HepG2 (cell line): ENCODE results near the gene ANKS3. TPM values are rescaled to one million over a fixed set of nuclear protein-coding genes. Genes with fewer than 3 reads are reported as not detected.

Experiments used
- ATAC-seq: fragments of 200-7000 bp; cut with Tn5 transposase; 3 replicates; pipeline ENCODE4 v1.9.1; 2020; ENCODE audit warnings: mild to moderate bottlenecking, moderate library complexity
- BruUV-seq: library from RNA; stranded (reverse); fragments of 400-500 nt; replicated peaks from 2 replicates; lab custom pipeline; 2021; lab: Mats Ljungman, UMichigan
- CTCF ChIA-PET: fragments of 300-600 bp; formaldehyde crosslinking; extraction: SDS; loops from one replicate; lab custom pipeline; 2021; ENCODE audit warnings: low total read pairs, inconsistent platforms, low intra/inter-chr PET ratio; lab: Yijun Ruan, JAX
- POLR2A ChIA-PET: fragments of 350-600 bp; sonication (Branson Sonifier 250); formaldehyde crosslinking; loops from one replicate; lab custom pipeline; 2020; ENCODE audit warnings: antibody characterized with exemption, inconsistent platforms; lab: Yijun Ruan, JAX
- DNase-seq: peaks from one replicate; pipeline ENCODE4 v3.0.0-alpha.2; 2015; ENCODE audit warnings: low spot score
- FAIRE-seq: peaks from 3 replicates; lab custom pipeline; 2011; peaks lifted over from hg19 to GRCh38; lab: Jason Lieb, UNC
- H2AFZ ChIP-seq: one replicate; pipeline ENCODE4 v1.6.1; 2011; ENCODE audit warnings: low read length, inconsistent platforms
- H3K27ac ChIP-seq: fragments of 300-600 bp; 3 replicates; pipeline ENCODE4 v1.8.0; 2011; ENCODE audit warnings: mixed run types, mild to moderate bottlenecking, mixed read lengths, low read length, inconsistent platforms; ENCODE audit not compliant: insufficient read depth; ENCODE audit errors: extremely low read length
- H3K27me3 ChIP-seq, 2 experiments: fragments of 200-600 bp in 1 of 2; 2 replicates in 1 of 2; 3 replicates in 1 of 2; pipeline versions ENCODE4 v1.6.0 to v1.8.0; 2011; ENCODE audit warnings: low read length in 2 of 2, mild to moderate bottlenecking in 2 of 2, moderate library complexity in 2 of 2, inconsistent platforms in 1 of 2; ENCODE audit not compliant: insufficient read depth in 2 of 2, control insufficient read depth in 1 of 2
- H3K36me3 ChIP-seq, 2 experiments: fragments of 200-600 bp in 1 of 2; replicated peaks in 1 of 2; 2 replicates in 1 of 2; 3 replicates in 1 of 2; pipeline versions ENCODE4 v1.5.1 to v1.8.0; 2011; ENCODE audit warnings: low read length in 2 of 2, inconsistent platforms in 1 of 2; ENCODE audit not compliant: insufficient read depth in 2 of 2, control insufficient read depth in 1 of 2
- H3K4me1 ChIP-seq: 2 replicates; pipeline ENCODE4 v1.5.1; 2012; ENCODE audit warnings: low read length, inconsistent platforms; ENCODE audit not compliant: insufficient read depth
- H3K4me2 ChIP-seq: 2 replicates; pipeline ENCODE4 v1.6.0; 2011; ENCODE audit warnings: low read depth, low read length, inconsistent platforms
- H3K4me3 ChIP-seq, 3 experiments: fragments of 200-600 bp in 1 of 3; sonication (generic), shearing (Covaris generic) in 1 of 3; replicated peaks in 1 of 3; 2 replicates each; pipeline ENCODE4 v1.5.1; 2011 to 2016; ENCODE audit warnings: low read length in 3 of 3, inconsistent platforms in 2 of 3, low read depth in 2 of 3, mild to moderate bottlenecking in 2 of 3, control low read depth in 1 of 3, mixed read lengths in 1 of 3; ENCODE audit not compliant: insufficient read depth in 1 of 3
- H3K79me2 ChIP-seq: one replicate; pipeline ENCODE4 v1.6.1; 2011; ENCODE audit warnings: low read length, inconsistent platforms; ENCODE audit not compliant: insufficient read depth
- H3K9ac ChIP-seq: 2 replicates; pipeline ENCODE4 v1.6.0; 2011; ENCODE audit warnings: mild to moderate bottlenecking, low read depth, low read length, inconsistent platforms; ENCODE audit not compliant: insufficient read depth
- H3K9me3 ChIP-seq: 2 replicates; pipeline ENCODE4 v1.5.1; 2012; ENCODE audit warnings: mild to moderate bottlenecking, low read length
- H4K20me1 ChIP-seq: 2 replicates; pipeline ENCODE4 v1.6.0; 2011; ENCODE audit warnings: inconsistent platforms, mild to moderate bottlenecking, low read length, moderate library complexity; ENCODE audit not compliant: insufficient read depth
- HOXD1 ChIP-seq: sonication (generic); formaldehyde crosslinking; IDR thresholded peaks from 2 replicates; pipeline ENCODE4 v1.5.0; 2020; ENCODE audit warnings: missing genetic modification reagents
- MED1 ChIP-seq: sonication (generic); formaldehyde crosslinking; IDR thresholded peaks from 2 replicates; pipeline ENCODE4 v1.4.0; 2020; ENCODE audit warnings: missing genetic modification reagents
- NFIC ChIP-seq: IDR thresholded peaks from 2 replicates; pipeline ENCODE4 v1.6.1; 2012; ENCODE audit warnings: mild to moderate bottlenecking, low read length, inconsistent platforms
- NFKB2 ChIP-seq: sonication (generic); formaldehyde crosslinking; IDR thresholded peaks from 2 replicates; pipeline ENCODE4 v1.4.0; 2020; ENCODE audit warnings: missing genetic modification reagents, borderline replicate concordance
- POLR2G ChIP-seq: fragments of 200-400 bp; formaldehyde crosslinking; IDR thresholded peaks from 2 replicates; pipeline ENCODE4 v1.6.1; 2018; ENCODE audit warnings: mild to moderate bottlenecking, low read depth, low read length, moderate library complexity
- SNRNP70 ChIP-seq: fragments of 200-400 bp; formaldehyde crosslinking; IDR thresholded peaks from 2 replicates; pipeline ENCODE4 v1.6.1; 2017; ENCODE audit warnings: mild to moderate bottlenecking, low read depth, low read length, moderate library complexity
- SRSF9 ChIP-seq: fragments of 200-400 bp; formaldehyde crosslinking; IDR thresholded peaks from 2 replicates; pipeline ENCODE4 v1.6.1; 2018; ENCODE audit warnings: borderline replicate concordance, mild to moderate bottlenecking, low read depth, low read length; ENCODE audit not compliant: insufficient read depth, poor library complexity, severe bottlenecking
- TBX2 ChIP-seq: sonication (generic); formaldehyde crosslinking; IDR thresholded peaks from 2 replicates; pipeline ENCODE4 v1.5.0; 2020; ENCODE audit warnings: missing genetic modification reagents, mild to moderate bottlenecking, borderline replicate concordance
- U2AF1 ChIP-seq: fragments of 200-400 bp; formaldehyde crosslinking; optimal IDR thresholded peaks from 2 replicates; pipeline ENCODE3; 2017; ENCODE audit warnings: mild to moderate bottlenecking, low read depth, low read length
- ZNF713 ChIP-seq: sonication (generic); formaldehyde crosslinking; IDR thresholded peaks from 2 replicates; pipeline ENCODE4 v1.4.0; 2020; ENCODE audit warnings: mild to moderate bottlenecking, missing genetic modification reagents
- WGBS: methylation state at CpG from one replicate; pipeline ENCODE4 v1.1.6; 2017; ENCODE audit warnings: low lambda C conversion rate; 5-methylcytosine and 5-hydroxymethylcytosine counted together
- in situ Hi-C: cut with HindIII; loops from 2 replicates; pipeline ENCODE4 v1.10.0; 2017; ENCODE audit warnings: low pct_unique_long_range_greater_than_20kb; ENCODE audit not compliant: extremely low pct_ligation_motif_present
- intact Hi-C: fragments of 100-400 bp; cut with micrococcal nuclease; formaldehyde crosslinking; loops from one replicate; pipeline ENCODE4 v1.10.0; 2022; ENCODE audit not compliant: unreplicated experiment
- polyA plus RNA-seq, 8 experiments: library from polyadenylated mRNA; depleted of rRNA in 3 of 8; stranded (reverse) in 7 of 8; unstranded in 1 of 8; fragments of >200 nt; fragmentation: Illumina TruSeq in 4 of 8; extraction: Trizol in 4 of 8; gene quantifications; 2 replicates each; pipeline versions ENCODE4 v1.2.1 to v1.2.3, GENCODE V29; 2011 to 2016; ENCODE audit warnings: low read depth in 4 of 8, missing spikeins in 1 of 8, mixed read lengths in 1 of 8; ENCODE audit not compliant: insufficient read depth in 1 of 8
- total RNA-seq, 5 experiments: library from RNA; depleted of rRNA; stranded (reverse); fragments of >200 nt; fragmentation: Illumina TruSeq; extraction: Trizol; gene quantifications; 2 replicates each; pipeline ENCODE4 v1.2.3, GENCODE V29; 2016; ENCODE audit warnings: low read depth in 1 of 5
- TF ChIP-seq, protein P1 (sequence below): sonication (generic); formaldehyde crosslinking; IDR thresholded peaks from 2 replicates; pipeline ENCODE4 v1.5.1; 2020; ENCODE audit warnings: missing genetic modification reagents, mild to moderate bottlenecking, borderline replicate concordance
- TF ChIP-seq, protein P2 (sequence below): sonication (generic); formaldehyde crosslinking; IDR thresholded peaks from 2 replicates; pipeline ENCODE4 v1.4.0; 2020; ENCODE audit warnings: missing genetic modification reagents
- TF ChIP-seq, protein P3 (sequence below): sonication (generic); formaldehyde crosslinking; IDR thresholded peaks from 2 replicates; pipeline ENCODE4 v1.4.0; 2020; ENCODE audit warnings: missing genetic modification reagents, mild to moderate bottlenecking, borderline replicate concordance
- TF ChIP-seq, protein P4 (sequence below): sonication (generic); formaldehyde crosslinking; IDR thresholded peaks from 2 replicates; pipeline ENCODE4 v1.9.0; 2022; ENCODE audit warnings: missing genetic modification reagents, mild to moderate bottlenecking, borderline replicate concordance

ANKS3 gene
- total and polyA plus RNA-seq, 2 of the 13 experiments (the other 11 are each of a cell fraction or from before 2014, with no cell fraction given): 11.4 to 15.9 TPM

DNA sequence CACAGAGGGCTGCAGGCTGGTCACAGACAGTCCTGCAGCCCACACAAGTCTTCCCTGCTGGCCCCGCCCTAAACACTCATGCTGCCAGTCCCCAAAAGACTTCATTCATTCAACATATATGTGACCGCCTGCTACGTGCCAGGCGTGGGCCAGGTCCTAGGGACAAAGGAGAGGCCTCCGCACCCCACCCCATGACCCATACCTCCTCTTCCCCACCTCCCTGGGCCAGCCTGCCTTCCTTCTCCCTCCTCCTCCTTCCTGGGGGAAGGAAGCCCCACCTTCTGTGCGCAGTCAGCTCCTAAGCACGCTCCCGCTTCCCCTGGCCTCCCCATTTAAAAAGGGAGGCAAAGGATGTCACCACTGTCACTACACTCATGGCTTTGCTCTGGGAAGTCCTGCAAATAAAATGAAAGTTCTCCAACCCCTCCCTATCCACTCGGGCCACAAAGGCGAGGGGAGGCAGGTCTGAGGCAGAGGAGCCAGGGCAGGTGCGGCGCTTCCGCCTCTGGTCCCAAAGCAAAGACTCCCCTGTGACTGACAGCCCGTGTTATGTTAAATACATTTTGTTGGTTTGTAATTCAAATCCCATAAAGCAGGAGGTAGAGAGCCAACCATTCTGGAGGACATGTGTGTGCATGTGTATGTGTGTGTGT, 9.3 kb upstream of the ANKS3 start:
- ATAC-seq (peak; percentile 20; the same call in 2 of the 3 replicates), DNase-seq (no peak), FAIRE-seq (no peak)
- Histone ChIP-seq H3K79me2 (no peaks in the 10 kb centered on the region), H3K27ac (no peak overlapping the region), H4K20me1 (no peaks in the 10 kb centered on the region), H3K4me3 (no peak overlapping the region; a peak in 2 of 6 replicates), H2AFZ (no peak overlapping the region), H3K4me1 (peaks cover 14% of the 10 kb centered on the region), H3K9ac (no peak overlapping the region), H3K4me2 (peak overlapping the region; percentile 45), H3K27me3 (no peaks in the 10 kb centered on the region), H3K36me3 (no peaks in the 10 kb centered on the region), H3K9me3 (no peaks in the 10 kb centered on the region)
- in situ Hi-C loops: no loop called here
- WGBS: 31% methylated on average over 13 of the region's 14 CpGs
- ChIA-PET CTCF (no interaction called here), POLR2A (no interaction called here)
- intact Hi-C loops: no loop called here
- no TSS peak for BruUV-seq
- TF ChIP-seq POLR2G: 0 out of 2 replicates have a peak, but pooled peaks have one; percentile 25
- TF ChIP-seq NFIC: no peak
- no peak for TF ChIP-seq ZNF713 (CRISPR knock-in tag)
- no peak for TF ChIP-seq SNRNP70
- no peak for TF ChIP-seq U2AF1
- TF ChIP-seq, protein P1, sequence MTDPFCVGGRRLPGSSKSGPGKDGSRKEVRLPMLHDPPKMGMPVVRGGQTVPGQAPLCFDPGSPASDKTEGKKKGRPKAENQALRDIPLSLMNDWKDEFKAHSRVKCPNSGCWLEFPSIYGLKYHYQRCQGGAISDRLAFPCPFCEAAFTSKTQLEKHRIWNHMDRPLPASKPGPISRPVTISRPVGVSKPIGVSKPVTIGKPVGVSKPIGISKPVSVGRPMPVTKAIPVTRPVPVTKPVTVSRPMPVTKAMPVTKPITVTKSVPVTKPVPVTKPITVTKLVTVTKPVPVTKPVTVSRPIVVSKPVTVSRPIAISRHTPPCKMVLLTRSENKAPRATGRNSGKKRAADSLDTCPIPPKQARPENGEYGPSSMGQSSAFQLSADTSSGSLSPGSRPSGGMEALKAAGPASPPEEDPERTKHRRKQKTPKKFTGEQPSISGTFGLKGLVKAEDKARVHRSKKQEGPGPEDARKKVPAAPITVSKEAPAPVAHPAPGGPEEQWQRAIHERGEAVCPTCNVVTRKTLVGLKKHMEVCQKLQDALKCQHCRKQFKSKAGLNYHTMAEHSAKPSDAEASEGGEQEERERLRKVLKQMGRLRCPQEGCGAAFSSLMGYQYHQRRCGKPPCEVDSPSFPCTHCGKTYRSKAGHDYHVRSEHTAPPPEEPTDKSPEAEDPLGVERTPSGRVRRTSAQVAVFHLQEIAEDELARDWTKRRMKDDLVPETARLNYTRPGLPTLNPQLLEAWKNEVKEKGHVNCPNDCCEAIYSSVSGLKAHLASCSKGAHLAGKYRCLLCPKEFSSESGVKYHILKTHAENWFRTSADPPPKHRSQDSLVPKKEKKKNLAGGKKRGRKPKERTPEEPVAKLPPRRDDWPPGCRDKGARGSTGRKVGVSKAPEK (CRISPR knock-in tag): no peak
- TF ChIP-seq TBX2 (CRISPR knock-in tag): no peak
- no peak for TF ChIP-seq SRSF9
- no peak for TF ChIP-seq HOXD1 (CRISPR knock-in tag)
- TF ChIP-seq, protein P2, sequence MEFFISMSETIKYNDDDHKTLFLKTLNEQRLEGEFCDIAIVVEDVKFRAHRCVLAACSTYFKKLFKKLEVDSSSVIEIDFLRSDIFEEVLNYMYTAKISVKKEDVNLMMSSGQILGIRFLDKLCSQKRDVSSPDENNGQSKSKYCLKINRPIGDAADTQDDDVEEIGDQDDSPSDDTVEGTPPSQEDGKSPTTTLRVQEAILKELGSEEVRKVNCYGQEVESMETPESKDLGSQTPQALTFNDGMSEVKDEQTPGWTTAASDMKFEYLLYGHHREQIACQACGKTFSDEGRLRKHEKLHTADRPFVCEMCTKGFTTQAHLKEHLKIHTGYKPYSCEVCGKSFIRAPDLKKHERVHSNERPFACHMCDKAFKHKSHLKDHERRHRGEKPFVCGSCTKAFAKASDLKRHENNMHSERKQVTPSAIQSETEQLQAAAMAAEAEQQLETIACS (CRISPR knock-in tag): no peak
- no peak for TF ChIP-seq MED1 (CRISPR knock-in tag)
- TF ChIP-seq, protein P3, sequence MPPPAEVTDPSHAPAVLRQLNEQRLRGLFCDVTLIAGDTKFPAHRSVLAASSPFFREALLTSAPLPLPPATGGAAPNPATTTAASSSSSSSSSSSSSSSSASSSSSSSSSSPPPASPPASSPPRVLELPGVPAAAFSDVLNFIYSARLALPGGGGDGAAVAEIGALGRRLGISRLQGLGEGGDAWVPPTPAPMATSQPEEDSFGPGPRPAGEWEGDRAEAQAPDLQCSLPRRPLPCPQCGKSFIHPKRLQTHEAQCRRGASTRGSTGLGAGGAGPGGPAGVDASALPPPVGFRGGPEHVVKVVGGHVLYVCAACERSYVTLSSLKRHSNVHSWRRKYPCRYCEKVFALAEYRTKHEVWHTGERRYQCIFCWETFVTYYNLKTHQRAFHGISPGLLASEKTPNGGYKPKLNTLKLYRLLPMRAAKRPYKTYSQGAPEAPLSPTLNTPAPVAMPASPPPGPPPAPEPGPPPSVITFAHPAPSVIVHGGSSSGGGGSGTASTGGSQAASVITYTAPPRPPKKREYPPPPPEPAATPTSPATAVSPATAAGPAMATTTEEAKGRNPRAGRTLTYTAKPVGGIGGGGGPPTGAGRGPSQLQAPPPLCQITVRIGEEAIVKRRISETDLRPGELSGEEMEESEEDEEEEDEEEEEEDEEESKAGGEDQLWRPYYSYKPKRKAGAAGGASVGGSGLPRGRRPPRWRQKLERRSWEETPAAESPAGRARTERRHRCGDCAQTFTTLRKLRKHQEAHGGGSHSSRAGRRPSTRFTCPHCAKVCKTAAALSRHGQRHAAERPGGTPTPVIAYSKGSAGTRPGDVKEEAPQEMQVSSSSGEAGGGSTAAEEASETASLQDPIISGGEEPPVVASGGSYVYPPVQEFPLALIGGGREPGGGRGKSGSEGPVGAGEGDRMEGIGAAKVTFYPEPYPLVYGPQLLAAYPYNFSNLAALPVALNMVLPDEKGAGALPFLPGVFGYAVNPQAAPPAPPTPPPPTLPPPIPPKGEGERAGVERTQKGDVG (CRISPR knock-in tag): no peak
- no peak for TF ChIP-seq NFKB2 (CRISPR knock-in tag)
- TF ChIP-seq, protein P4, sequence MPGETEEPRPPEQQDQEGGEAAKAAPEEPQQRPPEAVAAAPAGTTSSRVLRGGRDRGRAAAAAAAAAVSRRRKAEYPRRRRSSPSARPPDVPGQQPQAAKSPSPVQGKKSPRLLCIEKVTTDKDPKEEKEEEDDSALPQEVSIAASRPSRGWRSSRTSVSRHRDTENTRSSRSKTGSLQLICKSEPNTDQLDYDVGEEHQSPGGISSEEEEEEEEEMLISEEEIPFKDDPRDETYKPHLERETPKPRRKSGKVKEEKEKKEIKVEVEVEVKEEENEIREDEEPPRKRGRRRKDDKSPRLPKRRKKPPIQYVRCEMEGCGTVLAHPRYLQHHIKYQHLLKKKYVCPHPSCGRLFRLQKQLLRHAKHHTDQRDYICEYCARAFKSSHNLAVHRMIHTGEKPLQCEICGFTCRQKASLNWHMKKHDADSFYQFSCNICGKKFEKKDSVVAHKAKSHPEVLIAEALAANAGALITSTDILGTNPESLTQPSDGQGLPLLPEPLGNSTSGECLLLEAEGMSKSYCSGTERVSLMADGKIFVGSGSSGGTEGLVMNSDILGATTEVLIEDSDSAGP (CRISPR knock-in tag): 0 out of 2 replicates have a peak, but pooled peaks have one; percentile 18
